ENCODE measurements around the gene HNRNPM. TPM values are rescaled to one million over a fixed set of nuclear protein-coding genes. Genes with fewer than 3 reads are reported as not detected.
A peak's percentile ranks its signal among the peaks of the same experiment; 100 is the strongest.

The HNRNPM gene
- total and polyA plus RNA-seq, 11 donors = 43.4 to 183 (median 95.3) TPM

DNA sequence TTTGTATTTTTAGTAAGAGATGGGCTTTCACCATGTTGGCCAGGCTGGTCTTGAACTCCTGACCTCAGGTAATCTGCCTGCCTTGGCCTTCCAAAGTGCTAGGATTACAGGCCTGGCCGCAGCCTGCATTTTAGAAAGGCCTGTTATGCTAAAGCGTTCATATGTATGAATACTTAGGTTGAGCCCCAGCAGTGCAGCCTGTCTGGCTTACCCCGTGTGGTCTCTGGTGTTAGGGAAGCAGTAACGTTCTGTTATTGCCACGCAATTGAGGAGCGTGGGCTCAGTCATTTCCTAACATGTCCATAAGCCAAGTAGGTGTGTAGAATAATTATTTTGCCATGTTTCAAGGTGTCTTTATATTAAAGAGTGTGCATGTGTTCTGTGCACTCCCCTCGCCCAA is 14.3 kb downstream of the HNRNPM start:
- H3K4me1 ChIP-seq = peaks cover 17 to 97% (median 76%) of the 10 kb centered on the region in 12 donors
- intact Hi-C loops (cut with DNase I) = loop anchor here in 1 of 10 donors (5.0 kb wide), 1 partner anchor 48 kb away; no protein-coding TSS in a partner anchor
- no peaks in the 10 kb centered on the region for H3K9me3 ChIP-seq
- 31 to 51% (median 46%) methylated on average over 7 of the region's 7 CpGs for whole genome bisulfite sequencing, 4 donors
- peak overlapping the region in 11 of 12 donors; percentile 3 to 58 (median 44) for H3K27ac ChIP-seq
- H3K36me3 ChIP-seq = peaks cover 0 to 82% (median 35%) of the 10 kb centered on the region in 9 donors
- ATAC-seq = peak in 3 of 4 donors; percentile 9 to 31 (median 20)
- no peak for DNase-seq
- no peaks in the 10 kb centered on the region for H3K27me3 ChIP-seq
- TF ChIP-seq POLR2A (IDR thresholded peaks at IDR 0.05) = no peak
- H3K4me3 ChIP-seq = peak overlapping the region in 2 of 12 donors; percentile 5 to 17

DNA sequence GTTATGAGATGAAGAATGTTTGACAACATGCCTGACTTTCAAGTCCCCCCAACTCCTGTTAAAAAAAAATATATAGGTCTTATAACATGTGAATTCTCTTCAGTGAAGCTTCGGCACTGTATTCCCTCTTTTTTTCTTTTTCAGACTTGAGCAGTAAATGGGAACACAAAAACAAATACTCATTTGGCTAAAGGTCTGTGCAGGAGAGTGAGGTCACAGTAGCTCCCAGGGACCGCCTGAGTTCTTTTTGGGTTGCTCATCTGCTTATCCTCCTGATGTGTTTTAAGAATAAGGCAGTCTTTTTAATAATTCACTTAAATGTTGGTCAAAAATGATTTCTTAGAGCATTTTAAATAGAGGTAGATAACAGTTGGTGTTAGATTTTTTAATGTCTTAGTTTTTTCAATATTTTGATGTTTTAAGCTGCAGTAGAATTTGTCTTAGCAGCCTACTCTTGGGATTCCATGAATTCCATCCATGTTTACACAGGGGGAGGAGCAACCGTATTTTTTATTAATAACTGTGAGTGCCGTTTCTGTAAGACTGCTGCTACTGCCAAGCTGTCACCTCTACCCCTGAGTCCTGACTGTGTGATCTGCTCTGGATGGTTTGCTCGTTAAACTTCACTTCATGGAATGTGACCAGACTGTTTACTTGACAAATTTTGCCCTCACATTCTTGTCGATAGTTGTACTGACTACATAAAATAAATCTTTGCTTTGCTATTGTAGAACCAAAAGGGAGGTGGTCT is 14.9 kb downstream of the HNRNPM start:
- peak overlapping the region in 10 of 12 donors; percentile 3 to 61 (median 44) for H3K27ac ChIP-seq
- no peaks in the 10 kb centered on the region for H3K9me3 ChIP-seq
- H3K4me3 ChIP-seq = peak overlapping the region in 3 of 12 donors; percentile 5 to 17 (median 12)
- intact Hi-C loops (cut with DNase I) = loop anchor here in 1 of 10 donors (5.0 kb wide), 1 partner anchor 48 kb away; no protein-coding TSS in a partner anchor
- peak in 3 of 4 donors; percentile 51 to 66 (median 56) for ATAC-seq
- WGBS, 4 donors = 19 to 25% (median 22%) methylated on average over 6 of the region's 6 CpGs
- H3K4me1 ChIP-seq = peaks cover 17 to 91% (median 70%) of the 10 kb centered on the region in 12 donors
- TF ChIP-seq, protein P1, sequence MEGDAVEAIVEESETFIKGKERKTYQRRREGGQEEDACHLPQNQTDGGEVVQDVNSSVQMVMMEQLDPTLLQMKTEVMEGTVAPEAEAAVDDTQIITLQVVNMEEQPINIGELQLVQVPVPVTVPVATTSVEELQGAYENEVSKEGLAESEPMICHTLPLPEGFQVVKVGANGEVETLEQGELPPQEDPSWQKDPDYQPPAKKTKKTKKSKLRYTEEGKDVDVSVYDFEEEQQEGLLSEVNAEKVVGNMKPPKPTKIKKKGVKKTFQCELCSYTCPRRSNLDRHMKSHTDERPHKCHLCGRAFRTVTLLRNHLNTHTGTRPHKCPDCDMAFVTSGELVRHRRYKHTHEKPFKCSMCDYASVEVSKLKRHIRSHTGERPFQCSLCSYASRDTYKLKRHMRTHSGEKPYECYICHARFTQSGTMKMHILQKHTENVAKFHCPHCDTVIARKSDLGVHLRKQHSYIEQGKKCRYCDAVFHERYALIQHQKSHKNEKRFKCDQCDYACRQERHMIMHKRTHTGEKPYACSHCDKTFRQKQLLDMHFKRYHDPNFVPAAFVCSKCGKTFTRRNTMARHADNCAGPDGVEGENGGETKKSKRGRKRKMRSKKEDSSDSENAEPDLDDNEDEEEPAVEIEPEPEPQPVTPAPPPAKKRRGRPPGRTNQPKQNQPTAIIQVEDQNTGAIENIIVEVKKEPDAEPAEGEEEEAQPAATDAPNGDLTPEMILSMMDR (IDR thresholded peaks at IDR 0.05) = no peak
- TF ChIP-seq POLR2A (IDR thresholded peaks at IDR 0.05) = no peak
- H3K36me3 ChIP-seq = peaks cover 0 to 88% (median 41%) of the 10 kb centered on the region in 9 donors
- H3K27me3 ChIP-seq = no peaks in the 10 kb centered on the region
- DNase-seq = no peak

DNA sequence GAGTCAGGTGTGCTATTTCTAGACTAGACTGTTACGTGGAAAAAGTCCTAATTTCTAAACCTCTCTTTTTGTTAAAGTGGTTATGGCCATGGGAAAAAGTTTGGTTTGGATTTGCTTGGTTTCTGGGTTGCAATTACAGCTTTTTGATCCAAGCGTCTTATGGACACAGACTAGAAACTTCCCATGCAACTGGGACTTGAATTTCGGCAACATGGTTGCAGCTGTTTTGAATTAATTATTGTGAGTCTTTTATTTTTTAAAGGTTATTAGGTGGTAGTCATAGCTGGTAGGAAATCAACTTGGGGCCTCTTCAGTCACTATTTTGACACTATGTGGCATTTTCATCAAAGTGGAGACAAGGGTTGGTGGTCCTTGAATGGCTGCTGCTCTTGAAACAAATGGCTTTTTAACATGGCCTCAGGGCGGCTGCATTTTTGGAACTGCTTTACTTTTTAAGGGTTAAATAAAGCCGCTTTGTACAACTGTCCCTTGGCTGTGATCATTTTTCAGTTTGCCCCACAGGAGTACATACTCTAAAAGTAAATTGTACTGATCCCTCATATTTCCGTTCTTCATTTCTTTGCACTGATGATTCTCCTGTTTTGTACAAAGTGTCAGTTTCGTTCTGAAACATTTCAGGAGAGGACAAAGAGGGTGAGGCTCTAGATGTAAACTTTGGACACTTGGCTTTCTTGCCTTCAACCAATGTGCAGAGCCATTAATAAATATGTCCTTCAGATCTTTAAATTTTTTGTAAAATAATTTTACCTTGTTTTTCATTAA is 15.9 kb downstream of the HNRNPM start:
- no peak for ATAC-seq

DNA sequence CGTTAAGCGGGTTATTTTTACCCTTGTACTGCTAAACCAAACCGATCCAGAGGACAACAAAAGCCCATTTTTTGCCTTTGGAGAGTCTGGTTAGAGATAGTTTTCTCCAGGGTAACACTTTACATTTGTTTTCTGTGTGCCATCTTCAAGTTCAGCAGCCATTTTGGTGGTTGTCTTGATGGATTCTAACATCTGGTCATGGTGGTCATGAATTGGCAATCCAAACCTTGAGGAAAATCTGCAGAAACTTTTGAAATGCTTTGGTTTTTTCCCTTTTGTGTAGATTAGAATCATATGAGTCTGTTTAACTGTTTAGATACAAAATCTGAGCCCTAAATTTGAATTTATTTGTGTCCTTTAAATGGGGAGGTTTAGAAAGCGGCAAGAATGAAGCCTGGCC is 16.6 kb downstream of the HNRNPM start:
- Histone ChIP-seq H3K4me1 (peaks cover 17 to 74% (median 60%) of the 10 kb centered on the region in 12 donors), H3K4me3 (no peak overlapping the region), H3K36me3 (peaks cover 6 to 88% (median 44%) of the 10 kb centered on the region in 9 donors), H3K27me3 (no peaks in the 10 kb centered on the region), H3K27ac (peak overlapping the region in 1 of 12 donors; percentile 61), H3K9me3 (no peaks in the 10 kb centered on the region)
- intact Hi-C loops (cut with DNase I) = no loop called here
- ATAC-seq = no peak
- TF ChIP-seq, protein P1 (IDR thresholded peaks at IDR 0.05) = no peak
- TF ChIP-seq POLR2A (IDR thresholded peaks at IDR 0.05) = no peak
- no peak for DNase-seq
- WGBS, 4 donors = 59 to 69% (median 67%) methylated on average over 3 to 4 of the region's 4 CpGs

More for the DNA sequence above, 15.9 kb downstream of the HNRNPM start:
- Histone ChIP-seq H3K27me3 (no peaks in the 10 kb centered on the region), H3K27ac (peak overlapping the region in 10 of 12 donors; percentile 3 to 61 (median 41)), H3K36me3 (peaks cover 6 to 88% (median 44%) of the 10 kb centered on the region in 9 donors), H3K4me3 (peak overlapping the region in 1 of 12 donors; percentile 5), H3K4me1 (peaks cover 17 to 80% (median 66%) of the 10 kb centered on the region in 12 donors), H3K9me3 (no peaks in the 10 kb centered on the region)
- WGBS, 4 donors = 48 to 61% (median 53%) methylated on average over 7 of the region's 7 CpGs
- TF ChIP-seq, protein P1 (IDR thresholded peaks at IDR 0.05) = no peak
- no peak for TF ChIP-seq POLR2A (IDR thresholded peaks at IDR 0.05)
- no peak for DNase-seq
- intact Hi-C loops (cut with DNase I) = no loop called here
